Urothelium cell line (cell line): ENCODE data around the gene BCL7C.
A peak's percentile ranks its signal among the peaks of the same experiment; 100 is the strongest.
"Not testable (repeated sequence)": the region's sequence is repeated elsewhere in the genome, so short reads cannot be mapped to it uniquely, and the experiment has no call there.

Experiments used
- DNase-seq: peaks from one replicate; pipeline ENCODE4 v3.0.0; 2011; ENCODE audit warnings: low spot score, mixed read lengths
- FAIRE-seq: peaks from 2 replicates; lab custom pipeline; 2011; peaks lifted over from hg19 to GRCh38; lab: Jason Lieb, UNC

BCL7C gene

DNA sequence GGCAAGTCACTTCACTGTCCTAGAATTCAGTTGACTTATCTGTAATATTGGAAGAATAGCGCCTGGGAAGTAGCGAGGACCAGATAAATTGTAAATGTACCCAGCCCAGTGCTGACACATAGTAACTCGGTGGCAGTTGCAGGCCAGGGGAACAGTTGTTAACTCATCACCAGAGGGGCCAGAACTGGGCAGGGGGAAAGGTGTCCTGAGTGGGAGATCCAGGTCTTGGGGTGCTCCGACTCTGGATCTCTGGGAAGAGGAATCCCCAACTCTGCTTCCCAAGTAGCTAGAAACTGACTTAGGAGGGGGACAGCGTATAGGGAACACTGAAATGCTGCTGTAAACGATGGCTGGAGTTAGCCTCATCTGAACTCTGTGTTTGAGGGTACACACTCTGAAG, 23.0 kb downstream of the BCL7C start:
- FAIRE-seq: no peak
- DNase-seq: no peak

DNA sequence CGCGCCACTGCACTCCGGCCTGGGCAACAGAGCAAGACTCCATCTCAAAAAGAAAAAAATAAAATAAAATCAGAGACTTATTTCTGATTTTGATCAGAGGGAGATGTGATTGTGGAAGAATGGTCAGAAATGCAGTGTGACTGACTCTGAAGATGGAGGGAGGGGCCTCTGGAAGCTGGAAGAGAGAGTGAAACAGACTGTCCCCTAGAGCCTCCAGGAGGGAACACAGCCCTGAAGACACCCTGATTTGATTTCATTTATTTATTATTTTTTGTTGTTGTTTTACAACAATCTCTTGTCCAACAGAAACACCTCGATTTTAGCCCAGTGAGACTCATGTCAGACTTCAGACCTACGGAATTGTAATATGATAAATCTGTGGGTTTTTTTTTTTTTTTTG, 26.1 kb downstream of the BCL7C start:
- DNase-seq (no peak), FAIRE-seq (no peak)

DNA sequence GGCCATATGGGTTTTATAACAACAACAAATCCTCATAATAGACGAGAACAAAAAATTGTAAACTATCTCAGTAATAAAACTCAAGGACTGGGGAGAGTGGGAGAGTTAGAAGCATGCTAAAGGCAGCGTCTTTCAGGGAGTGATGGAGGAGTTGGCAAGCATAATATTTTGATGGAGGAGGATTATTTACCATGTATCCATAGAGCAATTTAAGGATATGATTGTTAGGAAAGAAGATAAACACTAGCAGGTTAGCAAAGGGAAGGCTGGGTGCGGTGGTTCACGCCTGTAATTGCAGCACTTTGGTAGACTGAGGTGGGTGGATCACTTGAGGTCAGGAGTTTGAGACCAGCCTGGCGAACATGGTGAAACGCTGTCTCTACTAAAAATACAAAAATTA, 27.8 kb downstream of the BCL7C start:
- FAIRE-seq: no peak
- no peak for DNase-seq

DNA sequence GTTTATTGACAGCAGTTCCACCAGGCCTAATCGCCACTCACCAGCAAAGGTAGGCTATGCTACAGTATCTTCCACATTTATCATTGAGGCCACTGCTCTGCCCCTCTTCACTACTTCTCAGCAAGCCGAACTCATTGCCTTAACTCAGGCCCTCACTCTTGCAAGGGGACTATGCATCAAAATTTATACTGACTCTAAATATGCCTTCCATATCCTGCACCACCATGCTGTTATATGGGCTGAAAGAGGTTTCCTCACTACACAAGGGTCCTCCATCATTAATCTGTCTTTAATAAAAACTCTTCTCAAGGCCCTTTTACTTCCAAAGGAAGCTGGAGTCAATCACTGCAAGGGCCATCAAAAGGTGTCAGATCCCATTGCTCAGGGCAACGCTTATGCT, 30.7 kb downstream of the BCL7C start:
- not testable (repeated sequence) for DNase-seq, FAIRE-seq

DNA sequence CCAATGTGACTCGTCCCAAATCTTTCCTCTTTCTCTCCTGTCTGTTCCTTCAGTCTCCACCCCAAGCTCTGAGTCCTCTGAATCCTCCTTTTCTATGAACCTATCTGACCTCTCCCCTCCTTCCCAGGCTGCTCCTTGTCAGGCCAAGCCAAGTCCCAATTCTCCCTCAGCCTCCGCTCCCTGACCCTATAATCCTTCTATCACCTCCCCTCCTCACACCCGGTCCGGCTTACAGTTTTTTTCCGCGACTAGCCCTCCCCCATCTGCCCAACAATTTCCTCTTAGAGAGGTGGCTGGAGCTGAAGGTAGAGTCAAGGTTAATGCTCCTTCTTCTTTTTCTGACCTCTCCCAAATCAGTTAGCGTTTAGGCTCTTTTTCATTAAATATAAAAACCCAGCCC, 33.1 kb downstream of the BCL7C start:
- FAIRE-seq, DNase-seq: not testable (repeated sequence)

DNA sequence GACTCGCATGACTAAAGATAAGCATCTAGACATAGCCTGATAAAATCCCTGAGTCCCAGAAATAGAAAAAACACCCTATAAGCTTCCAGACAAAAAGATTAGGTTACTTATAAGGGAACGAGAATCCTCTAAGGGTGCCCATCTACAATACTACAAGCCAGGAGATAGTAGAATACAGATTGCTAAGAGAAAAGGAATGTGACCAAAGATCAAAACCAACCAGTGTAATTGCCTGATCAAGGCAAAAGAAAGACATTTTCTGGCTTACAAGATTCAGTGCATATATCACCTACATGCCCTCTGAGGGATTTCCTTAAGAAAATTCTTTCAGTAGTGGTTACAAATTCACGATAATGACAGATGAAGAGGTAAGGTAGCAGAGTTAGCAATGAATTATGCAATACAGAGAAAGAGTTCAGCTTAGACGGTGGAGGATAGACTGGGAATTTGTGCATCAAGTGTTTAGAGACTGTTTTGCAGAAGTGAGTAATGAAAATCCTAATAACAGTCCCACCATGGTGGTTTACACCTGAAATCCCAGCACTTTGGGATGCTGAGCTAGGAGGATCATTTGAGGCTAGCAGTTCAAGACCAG, 35.0 kb downstream of the BCL7C start:
- DNase-seq (no peak), FAIRE-seq (no peak)

DNA sequence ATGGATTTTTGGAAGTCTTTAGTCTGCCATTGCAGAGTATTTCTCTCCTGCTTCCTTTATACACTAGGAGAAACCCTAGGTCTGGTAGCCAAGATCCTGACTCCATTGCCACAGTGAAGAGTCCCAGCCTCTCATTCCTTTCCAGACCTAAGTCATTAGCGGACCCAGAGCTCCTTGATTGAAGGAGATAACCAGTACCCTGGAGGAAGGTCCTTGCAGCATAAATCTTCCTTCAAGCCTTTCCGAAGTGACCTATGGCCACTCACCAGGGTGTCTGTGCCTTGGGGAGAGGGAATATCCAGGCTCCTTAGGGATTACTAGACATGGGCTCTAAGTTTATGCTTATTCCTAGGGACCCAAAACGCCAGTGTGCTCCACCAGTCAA, 35.8 kb downstream of the BCL7C start:
- FAIRE-seq: no peak
- no peak for DNase-seq

DNA sequence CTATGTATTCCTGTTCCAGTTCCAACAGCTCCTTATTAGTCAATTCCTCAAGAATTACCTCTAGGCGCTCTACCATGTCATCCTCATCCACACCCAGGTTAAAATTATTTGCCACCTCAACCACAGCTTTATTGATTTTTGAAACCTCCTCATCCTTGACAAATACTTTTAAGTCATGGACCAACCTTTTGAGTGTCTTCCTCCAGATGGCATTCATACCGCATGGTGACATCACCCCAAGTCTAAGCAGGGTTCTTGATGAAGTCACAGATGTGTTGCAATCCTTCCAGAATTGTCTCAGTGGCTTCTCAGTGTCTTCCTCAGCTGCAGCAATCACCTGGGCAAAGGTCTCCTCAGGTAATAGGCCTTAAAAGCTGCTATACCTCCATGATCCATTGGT, 40.1 kb downstream of the BCL7C start:
- FAIRE-seq (no peak), DNase-seq (no peak)

DNA sequence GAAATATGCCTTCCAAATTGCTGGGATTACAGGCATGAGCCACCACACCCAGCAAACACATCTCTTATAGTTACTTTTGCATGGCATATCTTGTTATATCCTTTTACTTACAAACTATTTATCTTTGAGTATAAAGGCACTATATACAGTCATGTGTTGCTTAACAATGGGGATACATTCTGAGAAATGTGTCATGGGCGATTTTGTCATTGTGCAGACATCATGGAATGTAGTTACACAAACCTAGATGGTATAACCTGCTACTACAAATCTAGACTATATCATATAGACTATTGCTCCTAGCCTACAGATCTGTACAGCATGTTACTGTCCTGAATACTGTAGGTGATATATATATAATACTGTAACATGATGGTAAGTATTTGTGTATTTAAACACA, 43.6 kb downstream of the BCL7C start:
- FAIRE-seq (no peak), DNase-seq (no peak)

DNA sequence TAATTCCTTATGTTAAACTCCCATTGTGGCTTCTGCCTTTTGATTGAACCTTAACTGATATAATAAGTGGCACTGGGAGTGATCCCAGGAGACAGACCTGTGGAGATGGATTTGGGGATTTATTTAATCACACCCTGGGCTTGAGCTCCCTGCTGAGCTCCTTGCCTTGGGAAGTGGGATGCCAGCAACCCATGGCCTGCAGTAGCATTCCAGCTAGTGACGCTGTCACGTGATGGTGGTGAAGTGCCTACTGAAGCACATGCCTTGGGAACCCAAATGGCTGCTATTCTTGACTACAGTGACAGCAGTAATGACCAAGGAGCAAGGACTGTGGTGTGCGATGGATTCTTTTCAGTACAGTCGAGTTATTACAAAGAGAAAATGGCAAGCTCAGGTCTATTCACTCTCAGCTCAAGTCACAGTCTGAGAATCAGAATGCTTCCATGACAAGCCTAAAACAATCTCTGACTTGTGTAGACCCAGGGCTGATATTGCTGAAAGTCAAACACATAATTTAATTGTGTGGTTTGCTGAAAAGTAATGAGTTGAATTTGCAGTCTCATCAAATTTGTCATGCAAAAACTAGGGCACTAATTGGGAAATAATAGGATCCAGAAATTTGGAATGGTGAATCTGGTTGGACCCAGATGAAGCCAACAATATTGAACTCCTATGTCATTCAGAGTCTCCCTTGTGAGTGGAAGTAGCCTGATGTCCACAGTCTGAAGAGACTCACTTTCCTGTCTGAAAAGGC, 47.1 kb downstream of the BCL7C start:
- DNase-seq: no peak
- no peak for FAIRE-seq

DNA sequence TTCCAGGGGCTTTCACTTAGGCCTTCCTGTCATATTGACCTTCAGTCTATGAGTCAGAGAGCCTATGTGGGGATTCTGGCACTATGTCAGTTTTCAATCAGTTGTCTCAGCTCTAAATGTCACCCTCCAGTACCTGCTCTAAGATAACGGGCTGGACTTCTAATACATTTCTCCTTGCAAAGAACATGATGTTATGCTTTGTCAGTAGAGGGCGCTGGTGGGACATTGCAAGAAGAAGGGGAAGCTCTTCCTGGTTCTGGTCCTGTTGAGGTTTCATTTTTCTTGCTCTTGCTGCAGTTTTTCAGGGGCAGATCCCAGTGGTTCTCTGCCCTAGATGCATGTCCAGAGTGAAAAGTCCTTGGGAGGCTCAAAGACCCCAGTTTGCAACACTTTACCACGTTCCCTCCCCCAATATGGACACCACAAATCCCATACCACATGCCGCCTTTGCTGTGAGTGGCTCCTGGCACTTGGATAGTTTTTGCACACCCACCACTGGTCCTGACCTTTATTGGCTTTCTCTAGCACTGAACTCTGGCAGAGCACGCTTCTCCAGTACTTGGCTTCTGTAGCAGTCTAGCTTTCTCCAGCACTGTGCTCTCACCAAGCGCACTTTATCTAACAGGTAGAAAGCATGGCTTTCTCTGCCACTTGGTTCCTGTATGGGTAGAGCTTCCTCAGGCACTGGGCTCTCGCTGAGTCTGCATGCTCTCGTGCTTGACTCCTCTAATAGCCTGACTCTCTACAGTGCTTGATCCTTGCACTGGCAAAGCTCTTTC, 49.0 kb downstream of the BCL7C start:
- DNase-seq (peak; percentile 53), FAIRE-seq (no peak)

DNA sequence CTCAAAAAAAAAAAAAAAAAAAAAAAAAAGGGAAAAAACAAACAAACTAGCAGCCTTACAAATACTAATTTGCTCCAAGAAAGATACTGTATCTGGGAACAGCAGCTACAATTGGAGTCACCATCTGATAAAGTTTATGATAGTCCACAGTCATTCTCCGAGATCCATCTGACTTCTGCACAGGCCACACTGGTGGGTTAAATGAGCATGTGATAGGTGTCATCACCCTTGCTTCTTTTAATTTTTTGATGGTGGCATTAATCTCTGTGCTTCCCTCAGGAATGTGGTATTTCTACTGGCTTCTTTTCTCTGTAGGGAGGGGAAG, 49.6 kb downstream of the BCL7C start:
- no peak for DNase-seq
- FAIRE-seq: no peak

DNA sequence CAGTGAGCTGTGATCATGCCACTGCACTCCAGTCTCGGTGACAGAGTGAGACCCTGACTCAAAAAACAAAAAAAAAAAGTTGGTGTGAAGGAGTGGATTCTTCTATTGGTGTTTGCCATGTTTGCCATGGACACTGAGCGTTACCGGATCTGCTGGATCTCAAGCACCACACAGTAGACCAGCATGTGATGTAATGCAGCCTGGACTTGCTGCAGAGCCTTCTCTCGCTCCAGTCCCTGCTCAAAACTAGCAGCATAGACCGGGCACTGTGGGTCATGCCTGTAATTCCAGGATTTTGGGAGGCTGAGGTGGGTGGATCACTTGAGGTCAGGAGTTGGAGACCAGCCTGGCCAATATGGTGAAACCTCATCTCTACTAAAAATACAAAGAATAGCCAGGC, 50.4 kb downstream of the BCL7C start:
- DNase-seq (no peak), FAIRE-seq (no peak)

DNA sequence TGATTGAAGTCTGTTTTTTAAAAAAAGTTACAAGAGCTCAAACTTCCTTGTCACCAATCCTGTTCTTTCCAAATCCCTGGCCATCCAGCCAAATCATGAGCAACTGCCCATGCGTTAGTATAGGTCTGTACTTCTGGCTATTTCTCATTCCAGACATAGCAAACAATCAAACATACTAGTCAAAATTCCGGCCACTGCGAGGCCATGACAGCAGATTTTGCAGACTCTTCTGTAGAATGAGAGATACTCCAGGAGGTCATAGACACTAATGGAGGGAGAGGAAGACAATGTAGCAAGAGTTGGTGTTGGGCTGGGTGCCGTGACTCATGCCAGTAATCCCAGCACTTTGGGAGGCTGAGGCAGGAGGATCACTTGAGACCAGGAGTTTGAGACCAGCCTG, 50.9 kb downstream of the BCL7C start:
- no peak for FAIRE-seq

DNA sequence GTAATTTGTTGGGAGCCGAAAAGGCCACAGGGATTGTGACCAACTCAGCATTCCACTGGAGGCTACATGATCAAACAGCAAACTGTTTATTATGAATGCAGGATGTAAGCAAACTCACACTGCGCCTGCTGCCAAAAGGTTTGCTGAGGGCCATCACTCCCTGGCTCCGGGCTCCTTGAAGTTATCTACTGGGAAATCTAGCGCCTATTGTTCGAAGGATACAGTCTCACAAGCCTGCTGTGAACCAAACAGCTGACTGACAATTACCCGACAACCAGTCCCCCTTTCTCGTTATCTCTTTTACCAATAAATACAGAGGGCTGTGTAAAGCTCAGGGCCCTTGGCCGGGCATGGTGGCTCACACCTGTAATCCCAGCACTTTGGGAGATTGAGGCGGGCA, 52.5 kb downstream of the BCL7C start:
- DNase-seq: no peak
- no peak for FAIRE-seq

More for the DNA sequence above, 50.9 kb downstream of the BCL7C start:
- DNase-seq: no peak

DNA sequence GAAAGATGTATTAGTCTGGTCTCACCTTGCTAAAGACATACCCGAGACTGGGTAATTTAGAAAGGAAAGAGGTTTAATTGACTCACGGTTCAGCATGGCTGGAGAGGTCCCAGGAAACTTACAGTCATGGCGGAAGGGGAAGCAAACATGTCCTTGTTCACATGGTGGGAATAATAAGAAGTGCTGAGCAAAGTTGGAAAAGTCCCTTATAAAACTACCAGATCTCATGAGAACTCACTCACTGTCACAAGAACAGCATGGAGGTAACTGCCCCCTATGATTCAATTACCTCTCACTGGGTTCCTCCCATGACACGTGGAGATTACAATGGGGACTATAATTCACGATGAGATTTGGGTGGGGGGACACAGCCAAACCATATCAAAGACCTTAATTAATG, 53.3 kb downstream of the BCL7C start:
- no peak for DNase-seq
- no peak for FAIRE-seq

DNA sequence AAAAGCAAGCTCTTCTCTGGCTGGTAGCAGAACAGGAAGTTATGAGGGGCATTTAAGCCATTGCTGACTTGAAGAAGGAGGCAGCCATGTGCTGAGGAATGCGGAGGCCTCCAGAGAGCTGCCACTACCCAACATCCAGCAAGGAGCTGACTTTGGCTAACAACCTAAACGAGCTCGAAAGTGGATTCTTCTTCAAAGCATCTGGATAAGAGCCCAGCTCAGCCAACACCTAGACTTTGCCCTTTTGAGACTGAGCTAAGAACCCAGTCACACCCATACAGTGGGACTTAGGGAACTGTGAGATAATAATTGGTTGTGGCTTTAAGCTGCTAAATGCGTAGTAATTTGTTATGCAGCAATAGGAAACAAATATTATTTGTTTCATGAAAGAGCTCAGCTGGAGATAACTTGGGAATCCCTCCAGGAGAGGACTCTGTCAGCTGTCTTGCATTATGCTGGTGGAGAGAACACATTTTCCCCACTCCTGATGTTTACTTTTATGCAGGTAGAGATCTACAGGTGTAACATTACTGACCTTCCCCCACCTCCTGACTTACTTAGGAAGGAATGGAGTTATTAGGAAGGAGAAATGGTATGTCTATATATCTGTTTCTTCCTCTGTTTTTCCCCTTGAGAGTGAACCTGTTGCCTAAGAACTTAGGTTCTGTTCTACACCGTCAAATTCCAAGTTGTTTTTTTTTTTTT, 54.2 kb downstream of the BCL7C start:
- no peak for FAIRE-seq

DNA sequence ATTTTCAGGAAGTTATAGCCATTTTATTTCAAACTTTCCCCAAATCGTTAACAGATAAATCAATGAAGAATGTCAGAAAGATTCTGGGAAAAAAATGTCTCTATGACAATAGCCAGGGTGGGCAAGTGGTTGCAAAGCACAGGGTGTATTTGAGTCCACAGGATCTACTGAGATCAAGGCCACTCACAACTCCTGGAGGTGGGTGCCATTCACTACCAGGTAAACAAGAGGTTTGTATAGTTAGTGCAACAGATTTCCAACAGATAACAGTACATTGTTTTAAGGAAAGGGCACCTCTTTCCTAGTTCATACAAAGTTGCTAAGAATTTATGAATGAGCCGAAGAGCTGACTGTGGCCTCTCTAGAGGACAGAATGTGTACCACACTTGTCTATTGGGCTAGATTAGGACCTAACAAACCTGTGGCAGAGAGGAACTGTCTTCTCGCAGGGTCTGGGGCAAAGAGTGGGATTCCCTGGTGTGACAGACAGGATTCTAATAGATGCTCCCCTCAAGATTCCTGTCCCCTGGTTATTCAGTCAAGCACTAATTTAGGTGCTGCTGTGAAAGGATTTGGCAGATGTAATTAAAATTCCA, 54.9 kb downstream of the BCL7C start:
- no peak for FAIRE-seq
- DNase-seq: no peak

More for the DNA sequence above, 54.2 kb downstream of the BCL7C start:
- no peak for DNase-seq

DNA sequence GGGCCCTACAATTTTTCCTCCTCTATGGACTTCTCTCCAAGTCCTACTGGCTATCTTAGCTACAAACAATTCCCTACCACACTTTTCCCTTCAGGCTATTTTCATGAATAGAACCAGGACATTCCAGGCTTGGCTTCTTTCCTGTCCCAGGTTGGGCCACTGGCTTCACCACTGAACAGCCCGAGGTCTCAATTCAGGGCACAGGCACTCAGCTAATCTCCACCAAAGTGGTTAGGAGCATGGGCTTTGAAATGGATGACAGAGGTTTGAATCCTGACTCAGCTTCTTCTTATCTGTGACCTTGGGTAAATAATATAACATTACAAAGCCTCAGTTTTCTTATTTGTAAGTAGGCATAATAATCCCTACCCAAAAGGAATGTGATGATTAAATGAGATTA, 56.0 kb downstream of the BCL7C start:
- no peak for FAIRE-seq
- no peak for DNase-seq
